Neural progenitor cell (in vitro differentiated cells): ENCODE results near the gene RNF212. TPM values are rescaled to one million over a fixed set of nuclear protein-coding genes. Genes with fewer than 3 reads are reported as not detected.

Experiments
- DNase-seq: peaks from one replicate; pipeline ENCODE4 v3.0.0-alpha.2; 2016; ENCODE audit warnings: low spot score
- H2AFZ ChIP-seq: fragments of 200-600 bp; sonication (generic); replicated peaks from 2 replicates; pipeline ENCODE4 v1.6.1; 2016; ENCODE audit warnings: antibody characterized with exemption
- H3F3A ChIP-seq: fragments of 200-600 bp; sonication (generic); 2 replicates; pipeline ENCODE4 v1.6.1; 2016; ENCODE audit warnings: antibody characterized with exemption, low read depth
- H3K27ac ChIP-seq: fragments of 200-600 bp; sonication (generic); 2 replicates; pipeline ENCODE4 v1.5.1; 2016; ENCODE audit warnings: mild to moderate bottlenecking
- H3K27me3 ChIP-seq: fragments of 200-600 bp; sonication (generic); 2 replicates; pipeline ENCODE4 v1.6.1; 2016; ENCODE audit warnings: mild to moderate bottlenecking, moderate library complexity
- H3K36me3 ChIP-seq: fragments of 200-600 bp; sonication (generic); 2 replicates; pipeline ENCODE4 v1.5.1; 2016
- H3K4me1 ChIP-seq: fragments of 200-600 bp; sonication (generic); 2 replicates; pipeline ENCODE4 v1.6.1; 2016; ENCODE audit warnings: mixed run types
- H3K4me2 ChIP-seq: fragments of 200-600 bp; sonication (generic); 2 replicates; pipeline ENCODE4 v1.6.1; 2016
- H3K4me3 ChIP-seq: fragments of 200-600 bp; sonication (generic); 2 replicates; pipeline ENCODE4 v1.5.1; 2016
- H3K79me2 ChIP-seq: fragments of 200-600 bp; sonication (generic); 2 replicates; pipeline ENCODE4 v1.6.1; 2016; ENCODE audit warnings: low read depth
- H3K9ac ChIP-seq: fragments of 200-600 bp; sonication (generic); 2 replicates; pipeline ENCODE4 v1.6.1; 2016
- H3K9me3 ChIP-seq: fragments of 200-600 bp; sonication (generic); 2 replicates; pipeline ENCODE4 v1.5.1; 2016; ENCODE audit warnings: low read depth
- H4K20me1 ChIP-seq: fragments of 200-600 bp; sonication (generic); 2 replicates; pipeline ENCODE4 v1.6.1; 2016; ENCODE audit warnings: low read depth
- H3K27ac Mint-ChIP-seq: 3 replicates; pipeline ENCODE4 v1.8.0; 2021; ENCODE audit warnings: mixed read lengths
- H3K27me3 Mint-ChIP-seq: 2 replicates; pipeline ENCODE4 v1.8.0; 2022; ENCODE audit warnings: low read depth, mild to moderate bottlenecking, inconsistent platforms, moderate library complexity, mixed read lengths; ENCODE audit not compliant: insufficient read depth
- H3K36me3 Mint-ChIP-seq: 3 replicates; pipeline ENCODE4 v1.8.0; 2021; ENCODE audit warnings: mixed read lengths
- H3K4me1 Mint-ChIP-seq: 3 replicates; pipeline ENCODE4 v1.8.0; 2021; ENCODE audit warnings: mixed read lengths
- H3K4me3 Mint-ChIP-seq: 3 replicates; pipeline ENCODE4 v1.8.0; 2021; ENCODE audit warnings: mild to moderate bottlenecking, moderate library complexity, mixed read lengths
- H3K9me3 Mint-ChIP-seq: 3 replicates; pipeline ENCODE4 v1.8.0; 2020; ENCODE audit warnings: mixed read lengths
- EZH2 ChIP-seq: fragments of 200-600 bp; sonication (generic); IDR thresholded peaks from 2 replicates; pipeline ENCODE4 v1.6.1; 2017; ENCODE audit warnings: antibody characterized with exemption, mild to moderate bottlenecking, moderate library complexity
- EZH2phosphoT487 ChIP-seq: fragments of 200-600 bp; sonication (generic); IDR thresholded peaks from 2 replicates; pipeline ENCODE4 v1.6.1; 2017; ENCODE audit warnings: antibody characterized with exemption
- total RNA-seq: library from RNA; depleted of rRNA; stranded (reverse); fragments of >200 nt; gene quantifications from 2 replicates; pipeline ENCODE4 v1.2.3, GENCODE V29; 2015; ENCODE audit warnings: low replicate concordance
- TF ChIP-seq, protein P1 (sequence below): fragments of 200-600 bp; sonication (generic); IDR thresholded peaks from 2 replicates; pipeline ENCODE4 v1.5.1; 2017; ENCODE audit warnings: antibody characterized with exemption, mild to moderate bottlenecking

The RNF212 gene
- total RNA-seq, 1 donor from 2014 or later: 3.4 TPM

DNA sequence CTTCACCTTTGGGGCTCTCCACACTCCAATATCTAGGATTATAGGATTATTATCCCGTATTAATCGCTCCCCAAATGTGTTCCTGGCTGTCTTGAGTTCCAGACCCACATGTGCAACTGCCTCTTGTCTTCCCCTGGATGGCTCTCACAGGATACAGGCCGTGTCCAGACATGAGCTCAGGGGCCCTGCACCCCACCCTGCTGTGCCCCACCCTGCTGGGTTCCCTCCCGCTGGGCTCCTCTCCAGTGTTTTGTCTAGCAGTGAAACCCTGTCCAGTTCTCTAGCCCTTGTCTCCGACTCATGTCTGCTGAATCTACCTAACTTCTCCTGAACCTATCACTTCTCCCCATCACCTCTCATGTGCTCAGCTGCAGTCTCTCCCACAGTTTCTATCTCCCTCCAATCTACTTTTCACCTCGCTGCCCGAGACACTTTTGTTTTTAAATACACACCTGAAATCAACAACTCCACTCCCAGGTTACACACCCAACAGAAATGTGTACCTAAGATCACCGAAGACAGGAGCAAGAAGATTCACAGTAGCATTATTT, 2.0 kb downstream of the RNF212 start:
- H3K4me1 ChIP-seq: peaks cover 2% of the 10 kb centered on the region
- H3K4me2 ChIP-seq: no peak overlapping the region
- no peaks in the 10 kb centered on the region for H3K36me3 ChIP-seq
- Mint-ChIP-seq H3K4me1 (peaks cover 24% of the 10 kb centered on the region), H3K36me3 (no peaks in the 10 kb centered on the region), H3K27ac (no peak overlapping the region), H3K9me3 (peaks cover 3% of the 10 kb centered on the region), H3K4me3 (no peak overlapping the region), H3K27me3 (peaks cover 8% of the 10 kb centered on the region)
- H3K27ac ChIP-seq: no peak overlapping the region
- TF ChIP-seq, protein P1, sequence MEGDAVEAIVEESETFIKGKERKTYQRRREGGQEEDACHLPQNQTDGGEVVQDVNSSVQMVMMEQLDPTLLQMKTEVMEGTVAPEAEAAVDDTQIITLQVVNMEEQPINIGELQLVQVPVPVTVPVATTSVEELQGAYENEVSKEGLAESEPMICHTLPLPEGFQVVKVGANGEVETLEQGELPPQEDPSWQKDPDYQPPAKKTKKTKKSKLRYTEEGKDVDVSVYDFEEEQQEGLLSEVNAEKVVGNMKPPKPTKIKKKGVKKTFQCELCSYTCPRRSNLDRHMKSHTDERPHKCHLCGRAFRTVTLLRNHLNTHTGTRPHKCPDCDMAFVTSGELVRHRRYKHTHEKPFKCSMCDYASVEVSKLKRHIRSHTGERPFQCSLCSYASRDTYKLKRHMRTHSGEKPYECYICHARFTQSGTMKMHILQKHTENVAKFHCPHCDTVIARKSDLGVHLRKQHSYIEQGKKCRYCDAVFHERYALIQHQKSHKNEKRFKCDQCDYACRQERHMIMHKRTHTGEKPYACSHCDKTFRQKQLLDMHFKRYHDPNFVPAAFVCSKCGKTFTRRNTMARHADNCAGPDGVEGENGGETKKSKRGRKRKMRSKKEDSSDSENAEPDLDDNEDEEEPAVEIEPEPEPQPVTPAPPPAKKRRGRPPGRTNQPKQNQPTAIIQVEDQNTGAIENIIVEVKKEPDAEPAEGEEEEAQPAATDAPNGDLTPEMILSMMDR: no peak
- no peak for TF ChIP-seq EZH2phosphoT487
- no peak for TF ChIP-seq EZH2
- H3K9me3 ChIP-seq: no peaks in the 10 kb centered on the region
- no peak overlapping the region for H2AFZ ChIP-seq
- no peaks in the 10 kb centered on the region for H3K79me2 ChIP-seq
- H3K9ac ChIP-seq: no peak overlapping the region
- no peak for DNase-seq
- no peaks in the 10 kb centered on the region for H4K20me1 ChIP-seq
- H3F3A ChIP-seq: no peaks in the 10 kb centered on the region
- H3K27me3 ChIP-seq: peaks cover 69% of the 10 kb centered on the region
- H3K4me3 ChIP-seq: no peak overlapping the region

DNA sequence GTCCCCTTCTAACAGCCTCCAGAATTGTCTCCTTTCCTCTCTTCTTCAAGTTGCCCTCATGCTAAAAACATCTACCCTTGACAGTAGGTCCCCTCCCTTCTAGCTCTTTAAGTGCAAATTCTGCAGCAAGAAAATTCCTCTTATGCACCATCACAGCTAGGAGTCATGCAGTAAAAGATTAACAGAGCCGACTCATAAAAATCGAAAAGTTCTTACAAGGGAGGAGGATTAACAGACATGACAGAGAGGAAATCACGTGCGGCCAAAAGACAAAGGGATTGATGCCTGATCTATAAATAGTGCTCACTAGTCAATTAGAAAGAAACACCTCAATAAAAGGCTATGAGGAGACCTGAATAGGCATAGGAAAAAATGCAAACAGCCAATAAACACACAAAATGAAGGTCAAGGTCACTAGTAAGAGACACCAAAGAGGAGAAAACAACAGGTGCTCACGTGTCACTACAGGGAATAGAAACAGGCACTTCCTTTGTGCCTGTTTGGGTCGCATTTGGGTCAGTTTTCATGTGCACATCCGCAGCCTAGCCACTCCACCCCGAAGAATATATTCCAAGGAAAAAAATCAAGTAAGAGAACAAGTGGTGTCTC, 3.4 kb downstream of the RNF212 start:
- no peak overlapping the region for H3K27ac ChIP-seq
- Mint-ChIP-seq H3K4me3 (no peak overlapping the region), H3K4me1 (peaks cover 35% of the 10 kb centered on the region), H3K9me3 (peaks cover 3% of the 10 kb centered on the region), H3K36me3 (no peaks in the 10 kb centered on the region), H3K27me3 (peaks cover 6% of the 10 kb centered on the region), H3K27ac (no peak overlapping the region)
- H3K4me1 ChIP-seq: peaks cover 15% of the 10 kb centered on the region
- no peak overlapping the region for H3K4me2 ChIP-seq
- no peaks in the 10 kb centered on the region for H3K36me3 ChIP-seq
- H3K9ac ChIP-seq: no peak overlapping the region
- peaks cover 55% of the 10 kb centered on the region for H3K27me3 ChIP-seq
- no peak for DNase-seq
- TF ChIP-seq EZH2 (no peak), EZH2phosphoT487 (no peak)
- TF ChIP-seq, protein P1: no peak
- H3F3A ChIP-seq: peaks cover 3% of the 10 kb centered on the region
- no peak overlapping the region for H2AFZ ChIP-seq
- H3K9me3 ChIP-seq: no peaks in the 10 kb centered on the region
- H3K79me2 ChIP-seq: no peaks in the 10 kb centered on the region
- H3K4me3 ChIP-seq: no peak overlapping the region
- no peaks in the 10 kb centered on the region for H4K20me1 ChIP-seq

DNA sequence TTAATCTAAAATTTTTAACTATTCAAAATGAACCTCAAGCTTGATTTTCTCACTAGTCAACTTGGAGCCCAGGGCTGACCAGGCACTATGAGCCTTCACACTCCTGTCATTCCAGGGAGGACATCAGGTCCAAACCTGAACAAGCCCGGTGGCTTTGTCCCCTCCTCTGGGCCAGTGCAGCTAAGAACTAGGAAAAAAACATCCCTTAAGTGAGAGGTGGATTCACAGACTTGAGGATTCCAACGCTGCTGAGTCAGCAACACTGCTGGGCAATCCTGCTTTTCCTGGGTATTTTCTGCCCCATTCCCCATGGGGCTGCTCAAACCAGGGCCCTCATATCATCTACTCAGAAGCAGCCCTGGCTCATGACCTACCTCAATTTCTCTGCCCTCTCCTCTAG, 4.0 kb downstream of the RNF212 start:
- Mint-ChIP-seq H3K9me3 (peaks cover 3% of the 10 kb centered on the region), H3K4me3 (no peak overlapping the region), H3K27ac (no peak overlapping the region), H3K27me3 (peaks cover 6% of the 10 kb centered on the region), H3K4me1 (peaks cover 41% of the 10 kb centered on the region), H3K36me3 (no peaks in the 10 kb centered on the region)
- H2AFZ ChIP-seq: no peak overlapping the region
- peaks cover 15% of the 10 kb centered on the region for H3K4me1 ChIP-seq
- no peaks in the 10 kb centered on the region for H3K79me2 ChIP-seq
- H3F3A ChIP-seq: peaks cover 3% of the 10 kb centered on the region
- H3K9me3 ChIP-seq: no peaks in the 10 kb centered on the region
- H3K4me3 ChIP-seq: no peak overlapping the region
- no peaks in the 10 kb centered on the region for H3K36me3 ChIP-seq
- no peak for DNase-seq
- H3K27ac ChIP-seq: no peak overlapping the region
- no peaks in the 10 kb centered on the region for H4K20me1 ChIP-seq
- no peak overlapping the region for H3K9ac ChIP-seq
- no peak overlapping the region for H3K4me2 ChIP-seq
- H3K27me3 ChIP-seq: peaks cover 49% of the 10 kb centered on the region
- TF ChIP-seq EZH2 (no peak), EZH2phosphoT487 (no peak)
- TF ChIP-seq, protein P1: no peak
